Neural cell (in vitro differentiated cells): ENCODE measurements around the gene PCNX1. TPM values are rescaled to one million over a fixed set of nuclear protein-coding genes. Genes with fewer than 3 reads are reported as not detected.

Source experiments
- H2AFZ ChIP-seq: fragments of 200-600, 300-800 bp; sonication (generic), shearing (Covaris generic); 2 replicates; pipeline ENCODE4 v1.6.0; 2014; ENCODE audit warnings: low read depth, mild to moderate bottlenecking, antibody characterized with exemption, low read length, moderate library complexity
- H3F3A ChIP-seq: fragments of 200-600 bp; shearing (Covaris generic); 2 replicates; pipeline ENCODE4 v1.6.1; 2016; ENCODE audit warnings: mild to moderate bottlenecking, moderate library complexity, mixed read lengths, antibody characterized with exemption, low read length; ENCODE audit not compliant: insufficient read depth, poor library complexity, severe bottlenecking
- H3K27ac ChIP-seq: fragments of 200-600, 300-800 bp; sonication (generic), shearing (Covaris generic); 2 replicates; pipeline ENCODE4 v1.5.1; 2014; ENCODE audit warnings: mild to moderate bottlenecking, low read length, moderate library complexity
- H3K27me3 ChIP-seq: fragments of 300-800, 200-600 bp; sonication (generic), shearing (Covaris generic); 2 replicates; pipeline ENCODE4 v1.6.0; 2014; ENCODE audit warnings: mild to moderate bottlenecking, low read depth, low read length, moderate library complexity; ENCODE audit not compliant: insufficient read depth
- H3K36me3 ChIP-seq: fragments of 300-800, 200-600 bp; sonication (generic), shearing (Covaris generic); 2 replicates; pipeline ENCODE4 v1.5.1; 2014; ENCODE audit warnings: mild to moderate bottlenecking, antibody characterized with exemption, low read length, moderate library complexity; ENCODE audit not compliant: insufficient read depth
- H3K4me2 ChIP-seq: fragments of 300-800, 200-600 bp; sonication (generic), shearing (Covaris generic); 2 replicates; pipeline ENCODE4 v1.6.0; 2014; ENCODE audit warnings: mild to moderate bottlenecking, low read length
- H3K4me3 ChIP-seq: fragments of 300-800, 200-600 bp; sonication (generic), shearing (Covaris generic); 2 replicates; pipeline ENCODE4 v1.5.1; 2014; ENCODE audit warnings: mild to moderate bottlenecking, low read length, moderate library complexity
- H3K79me2 ChIP-seq: fragments of 200-600 bp; shearing (Covaris generic); replicated peaks from 2 replicates; pipeline ENCODE4 v1.6.0; 2014; ENCODE audit warnings: mild to moderate bottlenecking, low read length, moderate library complexity; ENCODE audit not compliant: insufficient read depth
- H3K9ac ChIP-seq: fragments of 300-800, 200-600 bp; sonication (generic), shearing (Covaris generic); 2 replicates; pipeline ENCODE4 v1.6.1; 2016; ENCODE audit warnings: mild to moderate bottlenecking, low read length, mixed read lengths
- H3K9me2 ChIP-seq: fragments of 200-600 bp; shearing (Covaris generic); 2 replicates; pipeline ENCODE4 v1.6.1; 2016; ENCODE audit warnings: mild to moderate bottlenecking, low read length, mixed read lengths; ENCODE audit not compliant: insufficient read depth
- H3K9me3 ChIP-seq: fragments of 200-600, 300-800 bp; sonication (generic), shearing (Covaris generic); 2 replicates; pipeline ENCODE4 v1.6.1; 2016; ENCODE audit warnings: mild to moderate bottlenecking, mixed run types, low read length, moderate library complexity, mixed read lengths
- H4K20me1 ChIP-seq: fragments of 200-600 bp; shearing (Covaris generic); 2 replicates; pipeline ENCODE4 v1.6.1; 2016; ENCODE audit warnings: mild to moderate bottlenecking, mixed run types; ENCODE audit not compliant: insufficient read depth
- CTCF ChIP-seq: fragments of 450-650 bp; IDR thresholded peaks from 2 replicates; pipeline ENCODE4 v1.5.1; 2014; ENCODE audit warnings: antibody characterized with exemption, mild to moderate bottlenecking, moderate library complexity; ENCODE audit not compliant: poor library complexity, severe bottlenecking
- EP300 ChIP-seq: fragments of 450-650 bp; conservative IDR thresholded peaks from 2 replicates; pipeline ENCODE4 v1.6.1; 2014; ENCODE audit warnings: antibody characterized with exemption, mild to moderate bottlenecking, moderate library complexity; ENCODE audit not compliant: poor library complexity, severe bottlenecking
- EZH2 ChIP-seq: fragments of 200-600, 300-800 bp; shearing (Covaris generic), sonication (generic); IDR thresholded peaks from 2 replicates; pipeline ENCODE4 v1.6.1; 2014; ENCODE audit warnings: antibody characterized with exemption, low read length, borderline replicate concordance, mild to moderate bottlenecking; ENCODE audit not compliant: insufficient read depth, poor library complexity, severe bottlenecking
- MXI1 ChIP-seq: fragments of 450-650 bp; conservative IDR thresholded peaks from 2 replicates; pipeline ENCODE4 v1.6.1; 2014; ENCODE audit warnings: antibody characterized with exemption, mild to moderate bottlenecking; ENCODE audit not compliant: poor library complexity, severe bottlenecking
- POLR2AphosphoS5 ChIP-seq: IDR thresholded peaks from 2 replicates; pipeline ENCODE4 v1.6.1; 2012
- RAD21 ChIP-seq: fragments of 450-650 bp; conservative IDR thresholded peaks from 2 replicates; pipeline ENCODE4 v1.6.1; 2014; ENCODE audit warnings: antibody characterized with exemption, mild to moderate bottlenecking, moderate library complexity
- REST ChIP-seq: IDR thresholded peaks from 2 replicates; pipeline ENCODE4 v1.6.1; 2012; ENCODE audit warnings: borderline replicate concordance
- SMC3 ChIP-seq: fragments of 450-650 bp; conservative IDR thresholded peaks from 2 replicates; pipeline ENCODE4 v1.6.1; 2014; ENCODE audit warnings: antibody characterized with exemption, mild to moderate bottlenecking, moderate library complexity; ENCODE audit not compliant: poor library complexity
- TAF1 ChIP-seq: IDR thresholded peaks from 2 replicates; pipeline ENCODE4 v1.6.1; 2012; ENCODE audit warnings: low read depth
- polyA minus RNA-seq: library from RNA; depleted of rRNA, polyadenylated mRNA; stranded (reverse); fragments of >200 nt; gene quantifications from 2 replicates; pipeline ENCODE4 v1.2.3, GENCODE V29; 2014
- polyA plus RNA-seq: library from polyadenylated mRNA; depleted of rRNA; stranded (reverse); fragments of >200 nt; gene quantifications from 2 replicates; pipeline ENCODE4 v1.2.3, GENCODE V29; 2014

The PCNX1 gene
- polyA plus RNA-seq, result 21.7 and 23.7 TPM in 2 replicates
- polyA minus RNA-seq, result 126 and 141 TPM in 2 replicates

- Histone ChIP-seq H3K9me2 (no peaks in the 10 kb centered on the region), H3F3A (no peaks in the 10 kb centered on the region), H3K4me2 (peak within 1 kb of the TSS; percentile 28), H3K9ac (peak within 1 kb of the TSS; percentile 93), H2AFZ (peak within 1 kb of the TSS; percentile 43), H4K20me1 (peaks cover 9% of the 10 kb centered on the region), H3K4me3 (peak within 1 kb of the TSS; percentile 97), H3K27me3 (no peaks in the 10 kb centered on the region), H3K36me3 (no peaks in the 10 kb centered on the region), H3K27ac (peak within 1 kb of the TSS; percentile 90), H3K79me2 (peaks cover 38% of the 10 kb centered on the region), H3K9me3 (no peaks in the 10 kb centered on the region)
- TF ChIP-seq SMC3 (peak; percentile 77), EZH2 (no peak), RAD21 (peak; percentile 71), CTCF (peak; percentile 94), POLR2AphosphoS5 (peak; percentile 57), EP300 (no peak), REST (peak; percentile 79), TAF1 (peak; percentile 21)
Measured at GRCh38 chr14:70907176-70907995, at the start of gene PCNX1. Gene PCNX1 (plus strand): TSS chr14:70907459. CDS start chr14:70907851, 392 bp downstream.

- H4K20me1 ChIP-seq, result no peaks in the 10 kb centered on the region
- no peak overlapping the region for H3K4me2 ChIP-seq
- no peak overlapping the region for H2AFZ ChIP-seq
- no peaks in the 10 kb centered on the region for H3K27me3 ChIP-seq
- no peak overlapping the region for H3K4me3 ChIP-seq
- H3K9me3 ChIP-seq, result no peaks in the 10 kb centered on the region
- H3F3A ChIP-seq, result no peaks in the 10 kb centered on the region
- no peak overlapping the region for H3K9ac ChIP-seq
- no peak overlapping the region for H3K27ac ChIP-seq
- no peak for TF ChIP-seq TAF1
- no peak for TF ChIP-seq EP300
- no peak for TF ChIP-seq EZH2
- no peak for TF ChIP-seq POLR2AphosphoS5
- TF ChIP-seq MXI1, result no peak
- no peak for TF ChIP-seq CTCF
- no peak for TF ChIP-seq SMC3
- no peak for TF ChIP-seq REST
- no peak for TF ChIP-seq RAD21
- H3K36me3 ChIP-seq, result no peaks in the 10 kb centered on the region
- H3K9me2 ChIP-seq, result no peaks in the 10 kb centered on the region
- no peaks in the 10 kb centered on the region for H3K79me2 ChIP-seq
Measured at GRCh38 chr14:70857496-70857890, 49.8 kb upstream of the PCNX1 start.
